ENCODE measurements around the gene TLR5. TPM values are rescaled to one million over a fixed set of nuclear protein-coding genes. Genes with fewer than 3 reads are reported as not detected.
A peak's percentile ranks its signal among the peaks of the same experiment; 100 is the strongest.

The TLR5 gene
- total RNA-seq, 2 donors from 2014 or later = not detected

DNA sequence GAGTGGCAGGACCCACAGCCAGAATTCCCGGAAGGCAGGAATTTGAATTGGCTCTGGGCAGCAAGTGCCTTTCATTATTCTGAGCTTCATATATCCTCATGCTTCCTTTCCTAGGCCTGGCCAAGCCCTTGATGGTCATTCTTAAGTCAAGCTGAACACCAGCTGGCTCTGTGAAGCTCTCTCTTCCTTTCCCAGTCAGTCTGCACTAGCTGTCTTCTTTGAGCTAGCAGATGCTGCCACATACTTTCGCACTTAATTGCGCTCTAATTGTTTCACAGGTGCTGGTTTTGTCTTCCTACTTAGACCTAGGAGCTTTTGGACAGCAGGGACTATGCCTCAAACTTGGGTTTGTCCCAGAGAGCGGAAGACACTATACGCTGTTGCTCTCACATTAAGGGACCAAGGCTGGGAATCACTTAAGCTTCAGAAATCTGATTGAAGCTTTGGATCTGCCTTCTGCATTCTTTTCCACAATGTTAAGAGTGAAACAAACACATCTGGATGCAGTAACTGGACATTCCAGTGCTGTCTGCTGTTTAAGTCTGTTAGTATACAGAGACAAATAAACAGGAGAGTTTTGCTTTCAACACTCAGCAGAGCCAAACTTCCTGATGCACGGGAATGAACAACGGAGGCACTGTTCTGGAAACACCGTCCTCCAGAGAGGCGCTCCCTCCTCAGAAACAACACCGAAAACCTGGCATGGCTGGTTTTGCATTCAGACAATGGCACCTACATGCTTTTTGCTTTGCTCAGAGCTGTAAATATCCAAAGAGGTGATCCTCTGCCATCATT is 2.2 kb downstream of the TLR5 start:
- no peaks in the 10 kb centered on the region for H3K36me3 Mint-ChIP-seq (ENCODE audit: low read depth)
- 79 to 87% methylated on average over 9 to 10 of the region's 10 CpGs for WGBS, 2 experiments (ENCODE audit: insufficient coverage in 1 of 2, insufficient read length in 1 of 2)
- TF ChIP-seq, protein P1, sequence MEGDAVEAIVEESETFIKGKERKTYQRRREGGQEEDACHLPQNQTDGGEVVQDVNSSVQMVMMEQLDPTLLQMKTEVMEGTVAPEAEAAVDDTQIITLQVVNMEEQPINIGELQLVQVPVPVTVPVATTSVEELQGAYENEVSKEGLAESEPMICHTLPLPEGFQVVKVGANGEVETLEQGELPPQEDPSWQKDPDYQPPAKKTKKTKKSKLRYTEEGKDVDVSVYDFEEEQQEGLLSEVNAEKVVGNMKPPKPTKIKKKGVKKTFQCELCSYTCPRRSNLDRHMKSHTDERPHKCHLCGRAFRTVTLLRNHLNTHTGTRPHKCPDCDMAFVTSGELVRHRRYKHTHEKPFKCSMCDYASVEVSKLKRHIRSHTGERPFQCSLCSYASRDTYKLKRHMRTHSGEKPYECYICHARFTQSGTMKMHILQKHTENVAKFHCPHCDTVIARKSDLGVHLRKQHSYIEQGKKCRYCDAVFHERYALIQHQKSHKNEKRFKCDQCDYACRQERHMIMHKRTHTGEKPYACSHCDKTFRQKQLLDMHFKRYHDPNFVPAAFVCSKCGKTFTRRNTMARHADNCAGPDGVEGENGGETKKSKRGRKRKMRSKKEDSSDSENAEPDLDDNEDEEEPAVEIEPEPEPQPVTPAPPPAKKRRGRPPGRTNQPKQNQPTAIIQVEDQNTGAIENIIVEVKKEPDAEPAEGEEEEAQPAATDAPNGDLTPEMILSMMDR (conservative IDR thresholded peaks at IDR 0.05) = no peak
- peaks cover 5% of the 10 kb centered on the region for H3K9me3 Mint-ChIP-seq
- no peak overlapping the region for H3K4me3 Mint-ChIP-seq
- peaks cover 25% of the 10 kb centered on the region for H3K27me3 Mint-ChIP-seq (ENCODE audit: insufficient read depth)
- no peak overlapping the region for H3K27ac Mint-ChIP-seq
- H3K9ac ChIP-seq (ENCODE audit: extremely low read depth, low read length, poor library complexity, severe bottlenecking) = no peak overlapping the region
- no peaks in the 10 kb centered on the region for H3K36me3 ChIP-seq (ENCODE audit: control insufficient read depth, insufficient read depth, low read length)
- no peaks in the 10 kb centered on the region for H3K4me1 ChIP-seq (ENCODE audit: control insufficient read depth, insufficient read depth, low read length)
- H3K4me3 ChIP-seq (ENCODE audit: low read length) = no peak overlapping the region
- no peak for DNase-seq
- no peak overlapping the region for H3K27ac ChIP-seq (ENCODE audit: low read depth, low read length)
- peaks cover 3% of the 10 kb centered on the region for H3K27me3 ChIP-seq (ENCODE audit: control insufficient read depth, insufficient read depth, low read length, poor library complexity, severe bottlenecking)
- H3K4me1 Mint-ChIP-seq = peaks cover 13% of the 10 kb centered on the region
- H3K9me3 ChIP-seq (ENCODE audit: control insufficient read depth, low read length) = peaks cover 8% of the 10 kb centered on the region

DNA sequence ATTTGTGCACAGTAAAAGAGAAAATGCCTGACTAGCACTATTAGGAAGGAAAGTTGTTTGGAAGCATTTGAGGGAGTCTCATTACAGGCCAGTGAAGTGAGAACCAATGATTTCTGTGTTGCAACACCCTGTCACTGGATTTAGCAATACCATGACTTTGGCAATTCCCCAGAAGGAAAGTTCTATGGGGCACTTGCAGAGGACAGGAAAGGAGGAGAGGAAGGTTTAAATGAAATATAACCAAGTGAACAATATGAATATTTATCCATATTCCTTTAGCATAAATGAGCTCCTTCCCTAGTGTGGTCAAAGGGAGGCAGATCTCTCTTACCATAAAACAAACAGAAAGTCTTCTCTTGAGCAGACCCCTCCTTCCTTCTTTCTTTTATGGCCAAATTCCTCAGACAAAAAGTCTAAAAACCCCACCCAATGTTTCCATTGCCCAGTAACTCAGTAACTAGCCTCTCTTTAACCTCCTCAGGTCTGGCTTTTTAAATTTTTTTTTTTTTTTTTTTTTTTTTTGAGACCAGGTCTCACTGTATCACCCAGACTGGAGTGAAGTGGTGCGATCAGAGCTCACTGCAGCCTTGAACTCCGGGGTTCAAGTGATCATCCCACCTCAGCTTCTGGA is 5.5 kb downstream of the TLR5 start:
- no peak for DNase-seq
- Histone ChIP-seq H3K27ac (ENCODE audit: low read depth, low read length) (no peak overlapping the region), H3K4me1 (ENCODE audit: control insufficient read depth, insufficient read depth, low read length) (no peaks in the 10 kb centered on the region), H3K36me3 (ENCODE audit: control insufficient read depth, insufficient read depth, low read length) (no peaks in the 10 kb centered on the region), H3K27me3 (ENCODE audit: control insufficient read depth, insufficient read depth, low read length, poor library complexity, severe bottlenecking) (peaks cover 33% of the 10 kb centered on the region), H3K9me3 (ENCODE audit: control insufficient read depth, low read length) (peaks cover 8% of the 10 kb centered on the region), H3K4me3 (ENCODE audit: low read length) (no peak overlapping the region), H3K9ac (ENCODE audit: extremely low read depth, low read length, poor library complexity, severe bottlenecking) (no peak overlapping the region)
- peaks cover 44% of the 10 kb centered on the region for H3K27me3 Mint-ChIP-seq (ENCODE audit: insufficient read depth)
- WGBS, 2 experiments (ENCODE audit: insufficient coverage in 1 of 2, insufficient read length in 1 of 2) = 95 to 100% methylated on average over 1 to 2 of the region's 2 CpGs
- no peak overlapping the region for H3K27ac Mint-ChIP-seq
- H3K4me1 Mint-ChIP-seq = peaks cover 13% of the 10 kb centered on the region
- peaks cover 5% of the 10 kb centered on the region for H3K9me3 Mint-ChIP-seq
- no peaks in the 10 kb centered on the region for H3K36me3 Mint-ChIP-seq (ENCODE audit: low read depth)
- no peak overlapping the region for H3K4me3 Mint-ChIP-seq
- TF ChIP-seq, protein P1 (conservative IDR thresholded peaks at IDR 0.05) = no peak

DNA sequence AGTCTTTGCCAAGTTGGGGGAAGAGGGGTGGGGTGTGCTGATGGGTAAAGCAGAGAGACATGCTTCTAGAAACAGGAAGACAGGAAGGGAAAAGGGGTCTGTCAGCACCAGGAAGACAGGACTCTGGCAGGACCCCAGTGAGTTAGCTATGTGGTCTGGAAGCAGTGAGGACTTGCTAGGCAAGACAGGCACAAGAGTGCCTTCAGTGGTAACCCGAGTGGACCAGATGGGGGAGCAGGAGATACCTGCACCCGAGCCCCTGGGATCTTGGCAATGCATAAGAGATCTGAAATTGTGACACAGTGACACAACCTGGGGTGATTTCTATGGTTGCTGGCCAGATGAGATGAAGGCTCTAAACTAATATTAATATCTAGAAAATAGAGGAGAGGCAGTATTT is 7.0 kb downstream of the TLR5 start:
- H3K27me3 Mint-ChIP-seq (ENCODE audit: insufficient read depth) = peaks cover 49% of the 10 kb centered on the region
- DNase-seq = peak; percentile 78
- H3K36me3 Mint-ChIP-seq (ENCODE audit: low read depth) = no peaks in the 10 kb centered on the region

More for the DNA sequence above, 7.0 kb downstream of the TLR5 start:
- Mint-ChIP-seq H3K9me3 (peaks cover 5% of the 10 kb centered on the region), H3K27ac (no peak overlapping the region), H3K4me1 (peaks cover 13% of the 10 kb centered on the region), H3K4me3 (no peak overlapping the region)
- TF ChIP-seq, protein P1 (conservative IDR thresholded peaks at IDR 0.05) = peak; percentile 66
- WGBS, 2 experiments (ENCODE audit: insufficient coverage in 1 of 2, insufficient read length in 1 of 2) = 40 to 65% methylated on average over 1 to 2 of the region's 2 CpGs
- no peaks in the 10 kb centered on the region for H3K36me3 ChIP-seq (ENCODE audit: control insufficient read depth, insufficient read depth, low read length)
- no peak overlapping the region for H3K4me3 ChIP-seq (ENCODE audit: low read length)
- H3K9me3 ChIP-seq (ENCODE audit: control insufficient read depth, low read length) = peaks cover 8% of the 10 kb centered on the region
- peaks cover 37% of the 10 kb centered on the region for H3K27me3 ChIP-seq (ENCODE audit: control insufficient read depth, insufficient read depth, low read length, poor library complexity, severe bottlenecking)
- H3K27ac ChIP-seq (ENCODE audit: low read depth, low read length) = no peak overlapping the region
- no peaks in the 10 kb centered on the region for H3K4me1 ChIP-seq (ENCODE audit: control insufficient read depth, insufficient read depth, low read length)
- no peak overlapping the region for H3K9ac ChIP-seq (ENCODE audit: extremely low read depth, low read length, poor library complexity, severe bottlenecking)

Data from endodermal cell (in vitro differentiated cells).